Caco-2 (cell line): ENCODE data around the gene CAMK4. TPM values are rescaled to one million over a fixed set of nuclear protein-coding genes. Genes with fewer than 3 reads are reported as not detected.

Experiments
- BruUV-seq: library from RNA; stranded (reverse); fragments of 400-500 nt; replicated peaks from 2 replicates; lab custom pipeline; 2021; lab: Mats Ljungman, UMichigan
- CTCF ChIA-PET: fragments of 300-600 bp; sonication (Branson Sonifier 250); formaldehyde crosslinking; loops from one replicate; lab custom pipeline; 2022; ENCODE audit warnings: antibody characterized with exemption; lab: Charles Lee
- POLR2A ChIA-PET: fragments of 300-600 bp; sonication (Branson Sonifier 250); formaldehyde crosslinking; loops from one replicate; lab custom pipeline; 2022; ENCODE audit warnings: antibody characterized with exemption; lab: Charles Lee
- DNase-seq, 2 experiments: peaks; one replicate each; pipeline versions ENCODE4 v3.0.0 to v3.0.0-alpha.2; 2020 to 2022
- H3K27me3 ChIP-seq: replicated peaks from 2 replicates; pipeline ENCODE4 v1.6.0; 2011; ENCODE audit warnings: low read length; ENCODE audit not compliant: control insufficient read depth, insufficient read depth
- H3K36me3 ChIP-seq: 2 replicates; pipeline ENCODE4 v1.5.1; 2011; ENCODE audit warnings: low read length; ENCODE audit not compliant: control insufficient read depth, insufficient read depth
- H3K4me1 ChIP-seq: fragments of 250-450 bp; sonication (Bioruptor Pico); 2 replicates; pipeline ENCODE4 v1.5.1; 2020; ENCODE audit warnings: mild to moderate bottlenecking
- H3K4me3 ChIP-seq: 2 replicates; pipeline ENCODE4 v1.5.1; 2011; ENCODE audit warnings: low read depth, mild to moderate bottlenecking, control low read depth, low read length
- H3K9me3 ChIP-seq: fragments of 250-450 bp; sonication (Bioruptor Pico); 2 replicates; pipeline ENCODE4 v1.5.1; 2020; ENCODE audit warnings: mild to moderate bottlenecking, moderate library complexity
- H3K27ac Mint-ChIP-seq: one replicate; pipeline ENCODE4 v1.8.0; 2022; ENCODE audit warnings: mixed read lengths; ENCODE audit not compliant: unreplicated experiment
- H3K27me3 Mint-ChIP-seq: one replicate; pipeline ENCODE4 v1.8.0; 2022; ENCODE audit warnings: mixed read lengths; ENCODE audit not compliant: insufficient read depth, unreplicated experiment
- H3K36me3 Mint-ChIP-seq: one replicate; pipeline ENCODE4 v1.8.0; 2022; ENCODE audit warnings: mild to moderate bottlenecking, mixed read lengths; ENCODE audit not compliant: insufficient read depth, unreplicated experiment
- H3K4me1 Mint-ChIP-seq: one replicate; pipeline ENCODE4 v1.8.0; 2022; ENCODE audit warnings: low read depth, mixed read lengths; ENCODE audit not compliant: unreplicated experiment
- H3K4me3 Mint-ChIP-seq: one replicate; pipeline ENCODE4 v1.8.0; 2022; ENCODE audit warnings: mild to moderate bottlenecking, moderate library complexity, mixed read lengths; ENCODE audit not compliant: unreplicated experiment
- H3K9me3 Mint-ChIP-seq: one replicate; pipeline ENCODE4 v1.8.0; 2022; ENCODE audit warnings: mixed read lengths; ENCODE audit not compliant: unreplicated experiment
- CTCF ChIP-seq, 2 experiments: fragments of 200-600 bp in 1 of 2; IDR thresholded peaks; 1 replicate in 1 of 2; 2 replicates in 1 of 2; pipeline versions ENCODE4 v1.5.1 to v1.8.0; 2011 to 2022; ENCODE audit warnings: antibody characterized with exemption in 1 of 2, control low read depth in 1 of 2, inconsistent platforms in 1 of 2, low read depth in 1 of 2, low read length in 1 of 2, mild to moderate bottlenecking in 1 of 2, moderate library complexity in 1 of 2; ENCODE audit not compliant: insufficient read depth in 1 of 2, severe bottlenecking in 1 of 2, unreplicated experiment in 1 of 2
- intact Hi-C: fragments of 100-400 bp; cut with micrococcal nuclease; formaldehyde crosslinking; loops from one replicate; pipeline ENCODE4 v1.10.0; 2022; ENCODE audit not compliant: unreplicated experiment
- total RNA-seq: library from RNA; stranded (reverse); gene quantifications from 2 replicates; pipeline ENCODE4 v1.2.3, GENCODE V29; 2022

The CAMK4 gene
- total RNA-seq, 1 experiment from 2014 or later: not detected

- TF ChIP-seq CTCF (IDR thresholded peaks at IDR 0.05; ENCODE audit: insufficient read depth in 1 of 2, low read depth in 1 of 2, low read length in 1 of 2, severe bottlenecking in 1 of 2, unreplicated experiment in 1 of 2): no peak
- CTCF ChIA-PET: no interaction called here
- no TSS peak for BruUV-seq
- intact Hi-C loops: no loop called here
- H3K36me3 ChIP-seq: no peaks in the 10 kb centered on the region
- no peak overlapping the region for H3K27ac Mint-ChIP-seq
- H3K4me3 ChIP-seq: no peak overlapping the region
- H3K4me3 Mint-ChIP-seq: no peak overlapping the region
- peaks cover 6% of the 10 kb centered on the region for H3K4me1 ChIP-seq
- no peak for DNase-seq
- H3K27me3 Mint-ChIP-seq: peaks cover 6% of the 10 kb centered on the region
- H3K27me3 ChIP-seq: no peaks in the 10 kb centered on the region
- peaks cover 18% of the 10 kb centered on the region for H3K9me3 Mint-ChIP-seq
- H3K4me1 Mint-ChIP-seq: peaks cover under 1% of the 10 kb centered on the region
- no peaks in the 10 kb centered on the region for H3K36me3 Mint-ChIP-seq
- no peaks in the 10 kb centered on the region for H3K9me3 ChIP-seq
- POLR2A ChIA-PET: no interaction called here
Observed at GRCh38 chr5:111535879-111536549, 311.8 kb downstream of the CAMK4 start.

DNA sequence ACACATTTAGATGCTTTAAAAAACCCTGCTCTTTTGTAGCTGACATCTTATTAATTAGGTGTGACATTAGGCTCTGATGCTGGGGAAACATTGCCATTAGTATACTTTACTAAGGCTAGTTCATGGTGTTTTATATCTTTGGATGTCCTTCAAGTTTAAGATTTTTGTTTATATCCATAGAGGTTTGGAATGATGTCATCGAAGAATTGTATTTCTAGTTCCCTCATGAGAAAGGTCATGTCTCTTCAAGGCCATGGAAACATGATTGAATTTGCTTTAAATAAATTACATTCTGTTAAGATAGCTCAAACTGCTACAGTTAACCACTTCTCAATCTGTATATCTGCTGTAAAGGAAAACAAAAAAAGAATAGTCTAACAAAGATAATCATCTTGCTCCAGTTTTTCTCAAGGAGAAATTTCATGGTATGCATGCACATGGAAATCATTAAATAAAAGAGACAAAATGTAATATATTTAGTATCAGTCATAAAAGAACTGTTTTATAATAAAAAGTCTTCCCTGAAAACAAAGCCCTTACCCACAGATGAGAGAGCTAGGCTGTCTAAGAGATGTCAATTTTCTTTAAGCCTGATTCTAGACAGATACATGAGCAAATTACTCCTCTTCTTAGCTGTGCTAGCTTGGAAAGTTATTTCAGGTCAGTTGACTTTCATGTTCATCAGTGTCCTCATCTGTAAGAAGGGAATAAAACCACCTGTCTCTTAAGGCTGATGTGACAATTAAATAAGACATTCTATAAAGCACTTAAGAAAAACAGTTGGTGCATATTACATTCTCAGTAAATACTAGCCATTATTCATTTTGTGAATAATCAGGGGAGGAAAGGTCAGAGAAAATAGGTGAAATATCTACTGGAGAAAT is 313.2 kb downstream of the CAMK4 start:
- H3K27me3 ChIP-seq: no peaks in the 10 kb centered on the region
- no peak overlapping the region for H3K4me3 Mint-ChIP-seq
- H3K9me3 Mint-ChIP-seq: peaks cover 18% of the 10 kb centered on the region
- H3K27ac Mint-ChIP-seq: no peak overlapping the region
- BruUV-seq: no TSS peak
- no peak for DNase-seq
- no peaks in the 10 kb centered on the region for H3K9me3 ChIP-seq
- no peak overlapping the region for H3K4me3 ChIP-seq
- CTCF ChIA-PET: no interaction called here
- no peaks in the 10 kb centered on the region for H3K4me1 ChIP-seq
- H3K4me1 Mint-ChIP-seq: no peaks in the 10 kb centered on the region
- no peaks in the 10 kb centered on the region for H3K36me3 Mint-ChIP-seq
- no peak for TF ChIP-seq CTCF (IDR thresholded peaks at IDR 0.05; ENCODE audit: insufficient read depth in 1 of 2, low read depth in 1 of 2, low read length in 1 of 2, severe bottlenecking in 1 of 2, unreplicated experiment in 1 of 2)
- H3K36me3 ChIP-seq: no peaks in the 10 kb centered on the region
- POLR2A ChIA-PET: no interaction called here
- peaks cover 6% of the 10 kb centered on the region for H3K27me3 Mint-ChIP-seq
- intact Hi-C loops: no loop called here

Other genes with a start within 250 kb of the CAMK4 start
- gene TSLP, start 152.7 kb upstream of the CAMK4 start, total RNA-seq: not detected in 2 replicates
- 33.5 and 34.3 TPM in 2 replicates for gene WDR36, start 132.0 kb upstream of the CAMK4 start, total RNA-seq